Measurements from ENCODE around the gene TAF1A.

Gene TAF1A

GRCh38 chr1:222540598-222540995, 49.1 kb downstream of the TAF1A start:
- in situ Hi-C loops (cut with HindIII; ENCODE audit: low sequenced_read_pairs): no loop called here

GRCh38 chr1:222539951-222540597, 49.7 kb downstream of the TAF1A start:
- in situ Hi-C loops (cut with HindIII; ENCODE audit: low sequenced_read_pairs): no loop called here

- in situ Hi-C loops (cut with HindIII; ENCODE audit: low sequenced_read_pairs): no loop called here
Measured at GRCh38 chr1:222535455-222535854, 54.3 kb downstream of the TAF1A start.

- in situ Hi-C loops (cut with HindIII; ENCODE audit: low sequenced_read_pairs): no loop called here
Measured at GRCh38 chr1:222530852-222531251, 58.9 kb downstream of the TAF1A start.

- in situ Hi-C loops (cut with HindIII; ENCODE audit: low sequenced_read_pairs): no loop called here
Measured at GRCh38 chr1:222529916-222530315, 59.8 kb downstream of the TAF1A start.

- in situ Hi-C loops (cut with HindIII; ENCODE audit: low sequenced_read_pairs): no loop called here
Measured at GRCh38 chr1:222529181-222529580, 60.6 kb downstream of the TAF1A start.

GRCh38 chr1:222525951-222526350, 63.8 kb downstream of the TAF1A start:
- in situ Hi-C loops (cut with HindIII; ENCODE audit: low sequenced_read_pairs): no loop called here

GRCh38 chr1:222523852-222524251, 65.9 kb downstream of the TAF1A start:
- in situ Hi-C loops (cut with HindIII; ENCODE audit: low sequenced_read_pairs): loop anchor here (5.0 kb wide), 2 partner anchors 33 to 77 kb away; no protein-coding TSS in a partner anchor

GRCh38 chr1:222522105-222522915, 67.4 kb downstream of the TAF1A start:
- in situ Hi-C loops (cut with HindIII; ENCODE audit: low sequenced_read_pairs): loop anchor here (5.0 kb wide), 2 partner anchors 35 to 75 kb away; no protein-coding TSS in a partner anchor

- in situ Hi-C loops (cut with HindIII; ENCODE audit: low sequenced_read_pairs): loop anchor here (5.0 kb wide), 2 partner anchors 36 to 74 kb away; no protein-coding TSS in a partner anchor
Measured at GRCh38 chr1:222521299-222522104, 68.2 kb downstream of the TAF1A start.
